ENCODE data around the gene EP400.
"Not testable (repeated sequence)": the region's sequence is repeated elsewhere in the genome, so short reads cannot be mapped to it uniquely, and the experiment has no call there.

EP400 gene

DNA sequence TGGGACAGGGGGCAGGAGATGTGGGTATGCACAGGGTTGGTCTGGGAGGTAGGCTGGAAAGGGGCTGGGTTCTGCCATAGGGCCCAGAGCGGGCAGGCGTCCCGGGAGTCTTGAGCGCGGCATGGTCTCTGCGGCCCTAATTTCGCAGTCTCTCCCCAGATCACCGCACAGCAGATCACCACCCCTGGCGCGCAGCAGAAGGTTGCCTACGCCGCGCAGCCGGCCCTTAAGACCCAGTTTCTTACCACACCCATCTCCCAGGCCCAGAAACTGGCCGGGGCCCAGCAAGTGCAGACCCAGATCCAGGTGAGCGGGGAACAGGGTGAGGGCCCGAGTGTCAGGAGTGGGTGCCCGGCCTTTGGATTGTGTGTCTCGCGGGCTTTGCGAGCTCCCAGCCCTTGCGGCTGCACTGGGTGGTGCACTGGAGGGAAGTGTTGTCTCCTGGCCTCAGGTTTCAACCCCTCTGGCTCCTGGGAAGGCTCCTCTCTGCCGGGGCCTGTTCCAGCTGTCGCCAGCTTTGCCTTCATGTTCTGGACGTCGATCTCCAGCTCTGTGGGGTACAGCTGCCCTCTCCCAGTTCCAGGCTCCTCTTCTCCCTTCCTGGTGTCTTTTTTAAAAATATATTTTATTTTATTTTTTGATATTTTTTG, 119.7 kb downstream of the EP400 start:
- no peak for FAIRE-seq

- no peak for FAIRE-seq
Observed at GRCh38 chr12:132070298-132070697, 120.6 kb downstream of the EP400 start.

GRCh38 chr12:132071040-132071810, 121.5 kb downstream of the EP400 start:
- no peak for FAIRE-seq

DNA sequence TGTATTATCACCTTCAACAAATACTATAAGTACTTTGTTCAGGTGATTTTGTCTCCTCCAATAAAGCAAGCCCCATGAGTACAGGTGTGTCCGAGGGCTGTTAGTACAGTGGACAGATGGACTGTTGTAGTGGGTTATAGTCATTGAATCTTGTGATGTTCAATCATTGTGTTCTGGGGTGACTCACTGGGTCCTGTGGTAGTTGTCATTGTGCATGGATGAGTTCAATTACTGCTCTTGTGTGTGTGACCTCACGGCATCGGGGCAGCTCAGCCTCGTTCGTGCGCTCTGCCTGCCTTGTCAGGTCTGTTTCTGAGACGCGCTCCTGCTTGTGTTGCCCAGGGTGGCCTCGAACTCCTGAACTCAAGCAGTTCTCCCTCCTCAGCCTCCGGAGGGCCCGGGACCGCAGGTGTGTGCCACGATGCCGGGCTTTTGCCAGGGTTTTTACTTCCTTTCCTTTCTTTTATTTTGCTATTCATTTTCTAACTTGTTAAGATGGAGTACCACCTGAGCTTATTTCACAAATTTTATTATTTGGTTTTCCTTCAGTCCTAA, 122.2 kb downstream of the EP400 start:
- no peak for FAIRE-seq

DNA sequence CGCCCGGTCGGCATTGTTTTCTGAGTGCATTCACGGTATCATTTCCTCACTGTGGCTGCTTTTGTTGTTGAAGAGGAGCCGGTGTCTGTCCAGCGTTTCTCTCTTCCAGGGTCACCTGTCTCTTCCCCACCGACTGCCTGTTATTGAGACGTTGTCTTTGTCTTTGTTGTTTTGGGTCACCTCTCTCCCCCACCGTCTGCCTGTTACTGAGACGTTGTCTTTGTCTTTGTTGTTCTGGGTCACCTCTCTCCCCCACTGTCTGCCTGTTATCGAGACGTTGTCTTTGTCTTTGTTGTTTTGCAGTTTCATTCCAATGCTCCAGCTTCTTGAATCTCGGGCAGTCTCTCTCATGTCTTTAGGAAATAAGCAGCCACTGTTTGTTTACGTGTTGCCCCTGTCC, 124.5 kb downstream of the EP400 start:
- no peak for FAIRE-seq

DNA sequence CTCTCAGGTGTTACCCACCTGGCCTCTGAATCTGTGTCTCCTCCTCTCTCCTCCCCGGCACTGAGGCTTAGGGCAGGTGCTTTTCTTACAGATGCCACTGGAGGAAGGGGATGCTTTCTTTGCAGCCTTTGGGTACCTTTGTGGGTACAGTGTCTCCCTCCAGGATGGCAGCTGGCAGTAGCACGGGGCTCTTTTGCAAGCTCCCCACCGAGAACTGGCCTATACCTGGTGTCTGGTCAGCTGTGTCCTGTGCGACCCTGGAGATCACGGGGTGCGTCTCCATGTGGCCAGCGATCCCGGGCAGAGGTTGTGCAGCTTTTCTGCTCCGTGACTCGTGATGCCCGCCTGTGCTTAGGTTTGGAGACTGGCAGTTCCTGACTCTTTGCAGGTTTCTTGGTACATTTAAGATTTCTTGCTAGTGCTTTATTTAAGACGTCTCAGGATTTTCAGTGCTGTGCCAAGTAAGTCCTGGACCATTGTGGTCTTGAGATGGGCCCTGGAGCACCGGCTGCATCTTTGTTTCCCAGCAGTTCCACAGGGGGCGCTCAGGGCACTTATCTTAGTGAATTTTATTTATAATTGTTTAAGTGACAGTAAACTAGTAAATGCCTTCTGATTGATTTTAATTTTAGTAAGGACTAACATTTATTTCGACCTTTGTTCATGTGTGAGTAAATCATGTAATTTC, 125.4 kb downstream of the EP400 start:
- no peak for FAIRE-seq

- no peak for FAIRE-seq
Observed at GRCh38 chr12:132075714-132076553, 126.2 kb downstream of the EP400 start.

DNA sequence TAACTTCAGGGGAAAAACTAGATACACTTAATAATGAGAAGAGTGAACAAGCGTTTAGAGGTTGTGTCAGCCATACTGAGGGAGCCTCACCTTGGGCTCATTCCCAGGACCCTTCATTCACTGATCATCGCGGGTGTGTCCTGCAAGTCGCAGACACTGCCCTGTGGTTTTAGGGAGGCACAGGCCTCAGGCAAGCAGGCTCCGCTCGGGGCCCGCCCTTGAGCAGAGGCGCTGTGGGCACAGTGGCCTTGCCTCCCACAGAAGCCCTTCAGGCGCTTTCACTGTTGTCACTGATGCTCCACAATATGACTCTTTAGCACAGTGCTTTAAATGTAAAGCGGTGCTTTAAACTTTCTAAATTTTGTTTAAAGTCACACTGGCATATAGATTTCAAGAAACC, 127.0 kb downstream of the EP400 start:
- no peak for FAIRE-seq

DNA sequence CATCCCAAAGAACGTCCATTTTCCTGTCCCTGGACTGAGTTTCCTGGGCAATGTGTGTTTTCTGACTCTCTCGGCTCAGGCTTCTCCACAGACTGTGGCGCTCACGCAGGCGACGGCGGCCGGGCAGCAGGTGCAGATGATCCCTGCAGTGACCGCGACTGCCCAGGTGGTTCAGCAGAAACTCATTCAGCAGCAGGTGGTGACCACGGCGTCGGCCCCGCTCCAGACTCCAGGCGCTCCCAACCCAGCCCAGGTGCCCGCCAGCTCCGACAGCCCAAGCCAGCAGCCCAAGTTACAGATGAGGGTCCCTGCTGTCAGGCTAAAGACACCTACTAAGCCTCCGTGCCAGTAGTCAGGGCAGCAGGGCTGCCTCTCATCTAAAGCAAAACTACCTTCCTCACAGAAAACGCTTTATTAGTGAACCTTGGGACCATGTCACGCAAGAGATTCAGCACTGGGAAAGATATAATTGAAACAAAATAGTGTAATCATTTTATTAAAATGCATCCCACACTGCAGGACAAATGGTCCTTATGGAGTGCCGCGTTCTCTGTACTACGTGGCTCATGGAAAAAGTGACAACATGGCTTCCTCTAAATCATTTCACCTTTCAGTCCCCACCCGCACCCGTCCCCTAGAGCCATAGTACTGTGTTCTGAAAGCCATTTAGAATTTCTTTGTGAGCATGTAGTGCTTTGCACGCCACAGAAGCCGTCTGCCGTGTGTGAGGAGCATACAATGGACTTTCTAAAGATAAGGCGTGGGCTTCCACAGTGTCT, 127.8 kb downstream of the EP400 start:
- no peak for FAIRE-seq

DNA sequence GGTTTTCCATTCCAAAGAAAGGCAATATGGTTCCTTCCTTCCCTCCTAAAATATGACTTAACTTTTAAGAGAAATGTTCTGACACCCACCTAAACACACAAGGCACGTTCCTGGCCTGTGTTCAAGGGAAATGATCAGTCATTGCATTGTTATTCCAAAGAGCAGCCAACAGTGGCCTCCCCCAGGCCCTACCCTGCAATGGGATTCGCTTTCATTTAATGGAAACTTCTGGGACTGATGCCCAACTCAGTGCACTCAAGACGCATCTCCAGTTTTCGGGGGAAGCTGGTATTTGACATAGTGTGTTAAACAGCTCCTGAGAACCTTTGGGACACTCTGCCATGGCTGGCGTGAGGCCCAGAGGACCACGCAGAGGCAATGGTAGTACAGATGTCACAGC, 128.4 kb downstream of the EP400 start:
- FAIRE-seq: no peak

- FAIRE-seq: no peak
Observed at GRCh38 chr12:132079200-132079599, 129.5 kb downstream of the EP400 start.

GRCh38 chr12:132079695-132080094, 130.0 kb downstream of the EP400 start:
- no peak for FAIRE-seq

GRCh38 chr12:132080515-132080914, 130.8 kb downstream of the EP400 start:
- not testable (repeated sequence) for FAIRE-seq

- FAIRE-seq: no peak
Observed at GRCh38 chr12:132081423-132081822, 131.7 kb downstream of the EP400 start.

DNA sequence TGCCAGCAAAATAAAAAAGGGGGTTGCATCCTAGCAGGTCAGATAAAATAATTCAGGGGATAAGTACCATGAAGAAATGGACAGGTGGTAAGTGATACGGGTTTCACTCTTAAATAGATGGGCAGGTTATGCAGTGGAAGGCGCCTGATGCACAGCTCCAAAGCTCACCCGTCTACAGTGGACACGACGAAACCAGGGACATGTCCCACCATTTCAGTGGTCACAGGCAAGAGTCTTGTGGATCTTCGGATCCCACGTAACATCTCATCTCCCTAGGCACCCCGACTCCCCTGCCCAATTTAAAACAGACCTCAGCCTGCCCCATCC, 133.8 kb downstream of the EP400 start:
- no peak for FAIRE-seq

- no peak for FAIRE-seq
Observed at GRCh38 chr12:132083941-132084620, 134.3 kb downstream of the EP400 start.

GRCh38 chr12:132084621-132085290, 135.0 kb downstream of the EP400 start:
- no peak for FAIRE-seq

GRCh38 chr12:132085291-132085635, 135.5 kb downstream of the EP400 start:
- no peak for FAIRE-seq

DNA sequence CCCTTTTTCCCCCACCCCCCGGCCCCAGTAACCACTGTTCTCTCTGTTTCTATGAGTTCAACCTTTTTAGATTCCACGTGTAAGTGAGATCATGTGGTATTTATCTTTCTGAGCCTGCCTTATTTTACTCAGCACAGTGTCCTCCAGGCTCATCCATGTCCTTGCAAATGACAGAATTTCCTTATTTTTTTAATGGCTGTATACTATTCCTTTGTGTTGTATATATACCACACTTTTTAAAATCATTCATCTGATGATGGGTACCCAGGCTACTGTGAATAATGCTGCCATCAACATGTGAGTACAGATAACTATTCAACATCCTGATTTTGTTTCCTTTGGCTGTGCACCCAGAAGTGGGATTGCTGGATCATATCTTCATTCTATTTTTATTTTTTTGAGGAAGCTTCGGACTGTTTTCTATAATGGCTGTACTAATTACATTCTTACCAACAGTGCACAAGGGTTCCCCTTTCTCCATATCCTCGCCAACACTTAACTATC, 139.7 kb downstream of the EP400 start:
- no peak for FAIRE-seq

DNA sequence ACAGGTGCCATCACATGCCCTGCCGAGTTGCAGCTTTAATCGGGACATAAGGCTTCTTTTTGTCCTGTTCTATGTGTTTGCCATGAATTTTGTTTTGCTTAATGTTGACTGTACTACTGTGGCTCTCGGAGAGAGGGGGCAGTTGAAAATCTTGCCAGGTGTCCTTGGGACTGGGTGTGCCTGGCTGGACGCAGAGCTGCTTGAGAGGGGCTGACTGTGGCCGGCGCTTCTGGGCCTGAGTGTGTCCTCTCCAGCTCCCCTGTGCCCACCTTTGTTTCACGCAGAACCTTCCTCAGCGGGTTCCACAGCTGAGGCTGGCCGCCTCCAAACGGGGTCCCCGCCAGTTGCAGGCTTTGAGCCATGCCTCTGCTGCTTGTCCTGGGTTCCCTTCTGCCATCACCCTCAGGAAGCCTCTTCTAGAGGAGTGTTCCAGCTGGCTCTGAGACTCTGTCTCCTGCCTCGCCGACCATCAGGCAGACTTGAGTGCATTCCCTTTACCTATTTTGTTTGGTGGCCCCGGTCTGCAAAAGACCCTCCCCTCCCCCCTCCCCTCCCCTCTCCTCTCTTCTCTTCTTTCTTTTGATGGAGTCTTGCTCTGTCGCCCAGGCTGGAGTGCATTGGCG, 144.6 kb downstream of the EP400 start:
- no peak for FAIRE-seq

All from colon (tissue), 2 donors.